MM.1S (cell line): Measurements from ENCODE around the gene CIPC.

Source experiments
- DNase-seq: peaks from one replicate; pipeline ENCODE4 v3.0.0-alpha.2; 2015
- H2AFZ ChIP-seq: fragments of 300-600 bp; sonication (generic); 2 replicates; pipeline ENCODE4 v1.6.0; 2016; ENCODE audit warnings: antibody characterized with exemption, low read length
- H3F3A ChIP-seq: fragments of 300-600 bp; sonication (generic); 2 replicates; pipeline ENCODE4 v1.6.1; 2016; ENCODE audit warnings: mild to moderate bottlenecking, antibody characterized with exemption, low read length, moderate library complexity, mixed read lengths; ENCODE audit not compliant: insufficient read depth
- H3K27ac ChIP-seq: fragments of 300-600 bp; sonication (generic); 2 replicates; pipeline ENCODE4 v1.5.1; 2016; ENCODE audit warnings: mild to moderate bottlenecking, low read length
- H3K27me3 ChIP-seq: fragments of 300-600 bp; sonication (generic); replicated peaks from 2 replicates; pipeline ENCODE4 v1.6.0; 2016; ENCODE audit warnings: low read length; ENCODE audit not compliant: insufficient read depth
- H3K36me3 ChIP-seq: fragments of 300-600 bp; sonication (generic); replicated peaks from 2 replicates; pipeline ENCODE4 v1.6.1; 2016; ENCODE audit warnings: mild to moderate bottlenecking, low read length, mixed read lengths; ENCODE audit not compliant: insufficient read depth
- H3K4me1 ChIP-seq: fragments of 300-600 bp; sonication (generic); 2 replicates; pipeline ENCODE4 v1.6.1; 2016; ENCODE audit warnings: low read length, mixed read lengths
- H3K4me2 ChIP-seq: fragments of 300-600 bp; sonication (generic); 2 replicates; pipeline ENCODE4 v1.6.0; 2016; ENCODE audit warnings: low read depth, low read length
- H3K4me3 ChIP-seq: fragments of 300-600 bp; sonication (generic); 2 replicates; pipeline ENCODE4 v1.5.1; 2016; ENCODE audit warnings: low read length, mixed read lengths
- H3K79me2 ChIP-seq: fragments of 300-600 bp; sonication (generic); 2 replicates; pipeline ENCODE4 v1.6.1; 2016; ENCODE audit warnings: mixed run types, low read length, mixed read lengths
- H3K9ac ChIP-seq: fragments of 300-600 bp; sonication (generic); 2 replicates; pipeline ENCODE4 v1.6.1; 2016; ENCODE audit warnings: low read length, mixed read lengths
- H3K9me2 ChIP-seq: fragments of 300-600 bp; sonication (generic); replicated peaks from 2 replicates; pipeline ENCODE4 v1.6.1; 2016; ENCODE audit warnings: mild to moderate bottlenecking, low read length, mixed read lengths; ENCODE audit not compliant: insufficient read depth
- H3K9me3 ChIP-seq: fragments of 300-600 bp; sonication (generic); replicated peaks from 2 replicates; pipeline ENCODE4 v1.6.1; 2016; ENCODE audit warnings: mild to moderate bottlenecking, low read length, mixed read lengths; ENCODE audit not compliant: insufficient read depth
- H4K20me1 ChIP-seq: fragments of 300-600 bp; sonication (generic); 2 replicates; pipeline ENCODE4 v1.6.1; 2016; ENCODE audit warnings: mild to moderate bottlenecking, low read length, moderate library complexity, mixed read lengths; ENCODE audit not compliant: insufficient read depth
- CTCF ChIP-seq: fragments of 300-600 bp; sonication (generic); IDR thresholded peaks from 2 replicates; pipeline ENCODE4 v1.5.1; 2016; ENCODE audit warnings: antibody characterized with exemption, low read length, mixed read lengths
- EZH2 ChIP-seq: fragments of 300-600 bp; sonication (generic); optimal IDR thresholded peaks from 2 replicates; pipeline ENCODE3; 2017; ENCODE audit warnings: low read depth, mild to moderate bottlenecking, antibody characterized with exemption, low read length, mixed read lengths
- EZH2phosphoT487 ChIP-seq: fragments of 300-600 bp; sonication (generic); IDR thresholded peaks from 2 replicates; pipeline ENCODE4 v1.6.1; 2018; ENCODE audit warnings: antibody characterized with exemption, low read length

Gene CIPC

GRCh38 chr14:77094672-77095284, 3.3 kb upstream of the CIPC start:
- peaks cover 5% of the 10 kb centered on the region; the same call in 1 of the 2 replicates for H3F3A ChIP-seq
- H3K27ac ChIP-seq = peak overlapping the region; percentile 10; the same call in 1 of the 2 replicates
- H3K36me3 ChIP-seq = no peaks in the 10 kb centered on the region
- H3K4me3 ChIP-seq = no peak overlapping the region
- H3K9me3 ChIP-seq = no peaks in the 10 kb centered on the region
- no peaks in the 10 kb centered on the region for H3K9me2 ChIP-seq
- H4K20me1 ChIP-seq = no peaks in the 10 kb centered on the region
- TF ChIP-seq EZH2 (no peak), CTCF (peak; percentile 59), EZH2phosphoT487 (no peak)
- no peak overlapping the region for H3K4me2 ChIP-seq
- no peaks in the 10 kb centered on the region for H3K27me3 ChIP-seq
- no peak overlapping the region for H2AFZ ChIP-seq
- H3K4me1 ChIP-seq = peaks cover 7% of the 10 kb centered on the region; the same call in 1 of the 2 replicates
- H3K9ac ChIP-seq = no peak overlapping the region
- peak; percentile 70 for DNase-seq
- H3K79me2 ChIP-seq = peaks cover 5% of the 10 kb centered on the region

GRCh38 chr14:77097006-77097699, 905 bp upstream of the CIPC start:
- Histone ChIP-seq H3K79me2 (peaks cover 10% of the 10 kb centered on the region), H3K9me2 (no peaks in the 10 kb centered on the region), H3K4me3 (peak overlapping the region; percentile 74), H3K9ac (peak overlapping the region; percentile 88), H3K9me3 (no peaks in the 10 kb centered on the region), H4K20me1 (no peaks in the 10 kb centered on the region), H3K36me3 (no peaks in the 10 kb centered on the region), H3K4me2 (peak overlapping the region; percentile 36), H3K4me1 (peaks cover 7% of the 10 kb centered on the region; the same call in 1 of the 2 replicates), H3F3A (peaks cover 5% of the 10 kb centered on the region; the same call in 1 of the 2 replicates), H2AFZ (peak overlapping the region; percentile 35; the same call in 1 of the 2 replicates), H3K27ac (peak overlapping the region; percentile 92), H3K27me3 (no peaks in the 10 kb centered on the region)
- peak; percentile 21 for DNase-seq
- TF ChIP-seq EZH2 (no peak), EZH2phosphoT487 (no peak), CTCF (no peak)

- Histone ChIP-seq H3K27ac (peak overlapping the region; percentile 92; the same call in 1 of the 2 replicates), H3K4me3 (peak overlapping the region; percentile 97), H3F3A (peaks cover 5% of the 10 kb centered on the region; the same call in 1 of the 2 replicates), H3K79me2 (peaks cover 10% of the 10 kb centered on the region), H3K27me3 (no peaks in the 10 kb centered on the region), H4K20me1 (no peaks in the 10 kb centered on the region), H3K4me1 (no peaks in the 10 kb centered on the region), H3K9me3 (no peaks in the 10 kb centered on the region), H2AFZ (peak overlapping the region; percentile 94), H3K9me2 (no peaks in the 10 kb centered on the region), H3K9ac (peak overlapping the region; percentile 92), H3K4me2 (peak overlapping the region; percentile 82), H3K36me3 (no peaks in the 10 kb centered on the region)
- no peak for TF ChIP-seq CTCF
- no peak for TF ChIP-seq EZH2phosphoT487
- no peak for TF ChIP-seq EZH2
- DNase-seq = no peak
Measured at GRCh38 chr14:77098529-77099353, 683 bp downstream of the CIPC start.
